Activated CD4-positive, alpha-beta T cell treated with anti-CD3 and anti-CD28 coated beads for 36 hours (primary cell): ENCODE results near the gene HRNR. TPM values are rescaled to one million over a fixed set of nuclear protein-coding genes. Genes with fewer than 3 reads are reported as not detected.
"Not testable (repeated sequence)": the region's sequence is repeated elsewhere in the genome, so short reads cannot be mapped to it uniquely, and the experiment has no call there.

Experiments
- ATAC-seq: fragments of 200-7000 bp; cut with Tn5 transposase; one replicate; pipeline ENCODE4 v1.10.0; 2021; ENCODE audit warnings: mild to moderate bottlenecking, moderate library complexity
- CTCF ChIA-PET: fragments of 350-600 bp; sonication (Branson Sonifier 250); formaldehyde crosslinking; loops from one replicate; lab custom pipeline; 2021; ENCODE audit warnings: antibody characterized with exemption; lab: Charles Lee
- POLR2A ChIA-PET: fragments of 350-600 bp; sonication (Branson Sonifier 250); formaldehyde crosslinking; loops from one replicate; lab custom pipeline; 2021; ENCODE audit warnings: antibody characterized with exemption, inconsistent platforms; lab: Charles Lee
- DNase-seq: peaks from one replicate; pipeline ENCODE4 v3.0.0-alpha.2; 2020
- H3K27ac Mint-ChIP-seq: one replicate; pipeline ENCODE4 v1.8.0; 2021; ENCODE audit warnings: mixed read lengths
- H3K27me3 Mint-ChIP-seq: one replicate; pipeline ENCODE4 v1.8.0; 2021; ENCODE audit warnings: mixed read lengths
- H3K36me3 Mint-ChIP-seq: one replicate; pipeline ENCODE4 v1.8.0; 2021; ENCODE audit warnings: low read depth, mixed read lengths
- H3K4me1 Mint-ChIP-seq: one replicate; pipeline ENCODE4 v1.8.0; 2021; ENCODE audit warnings: mixed read lengths
- H3K4me3 Mint-ChIP-seq: one replicate; pipeline ENCODE4 v1.8.0; 2021; ENCODE audit warnings: mild to moderate bottlenecking, moderate library complexity, mixed read lengths
- H3K9me3 Mint-ChIP-seq: one replicate; pipeline ENCODE4 v1.8.0; 2021; ENCODE audit warnings: low read depth, mixed read lengths
- intact Hi-C, 2 experiments: fragments of 100-400 bp; cut with DNase I in 1 of 2; cut with micrococcal nuclease in 1 of 2; formaldehyde crosslinking; loops; one replicate each; pipeline versions ENCODE4 v1.14.2 to v1.15.1; 2022 to 2024; cut with DNase I, micrococcal nuclease
- total RNA-seq, 2 experiments: library from RNA; stranded (reverse); gene quantifications; one replicate each; pipeline ENCODE4 v1.2.3, GENCODE V29; 2021

Gene HRNR
- not detected for total RNA-seq

- DNase-seq (no peak), ATAC-seq (no peak)
- Mint-ChIP-seq H3K27ac (no peak within 1 kb of the TSS), H3K4me1 (no peaks in the 10 kb centered on the region), H3K27me3 (peaks cover 22% of the 10 kb centered on the region), H3K4me3 (no peak within 1 kb of the TSS), H3K36me3 (no peaks in the 10 kb centered on the region), H3K9me3 (no peaks in the 10 kb centered on the region)
- intact Hi-C loops: no loop called here
- CTCF ChIA-PET: no interaction called here
- POLR2A ChIA-PET: no interaction called here
These were observed at the start of gene HRNR for GRCh38 chr1:152224093-152224492. TSS of gene HRNR (minus strand) at chr1:152224193. CDS start at chr1:152223253, 940 bp downstream.

GRCh38 chr1:152256394-152256793, 32.4 kb upstream of the HRNR start:
- H3K4me3 Mint-ChIP-seq, H3K27me3 Mint-ChIP-seq, H3K36me3 Mint-ChIP-seq, POLR2A ChIA-PET, CTCF ChIA-PET, H3K27ac Mint-ChIP-seq, H3K4me1 Mint-ChIP-seq, DNase-seq, intact Hi-C loops, ATAC-seq, H3K9me3 Mint-ChIP-seq: not testable (repeated sequence)

DNA sequence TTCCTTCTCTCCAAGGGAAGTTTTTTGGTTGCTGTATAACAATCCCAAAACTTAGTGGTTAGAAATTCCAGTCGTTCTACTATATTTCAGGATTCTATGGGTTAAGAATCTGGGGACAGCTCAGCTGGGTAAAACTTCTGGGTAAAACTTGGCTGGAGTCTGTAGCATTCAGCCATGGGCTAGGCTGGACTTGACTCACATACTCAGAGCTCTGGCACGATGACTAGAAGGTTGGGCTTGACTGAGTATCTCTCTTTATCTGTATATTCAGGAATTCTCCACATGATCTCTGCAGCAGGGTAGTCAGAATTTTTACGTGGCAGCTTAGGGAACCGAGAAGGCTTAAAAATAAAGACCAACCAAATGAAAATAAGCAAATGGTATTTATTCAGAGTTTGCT, 28.2 kb upstream of the HRNR start:
- Mint-ChIP-seq H3K27ac (no peak overlapping the region), H3K27me3 (peaks cover 11% of the 10 kb centered on the region)

GRCh38 chr1:152251391-152251790, 27.4 kb upstream of the HRNR start:
- no peak overlapping the region for H3K4me3 Mint-ChIP-seq
- intact Hi-C loops: no loop called here
- CTCF ChIA-PET: interaction anchor here (1.5 kb wide), 1 partner anchor 96 kb away, joined by 4 read pairs; no protein-coding TSS in a partner anchor

More for the DNA sequence above, 28.2 kb upstream of the HRNR start:
- Mint-ChIP-seq H3K4me3 (no peak overlapping the region), H3K36me3 (no peaks in the 10 kb centered on the region), H3K4me1 (no peaks in the 10 kb centered on the region), H3K9me3 (no peaks in the 10 kb centered on the region)
- DNase-seq: no peak
- ChIA-PET POLR2A (no interaction called here), CTCF (interaction anchor here (0.6 kb wide), 2 partner anchors 47 to 198 kb away, joined by 3 read pairs; no protein-coding TSS in a partner anchor)
- no peak for ATAC-seq
- intact Hi-C loops: no loop called here

GRCh38 chr1:152247316-152247715, 23.3 kb upstream of the HRNR start:
- no peaks in the 10 kb centered on the region for H3K36me3 Mint-ChIP-seq
- no peak overlapping the region for H3K4me3 Mint-ChIP-seq
- intact Hi-C loops: no loop called here
- ATAC-seq (no peak), DNase-seq (no peak)
- no peak overlapping the region for H3K27ac Mint-ChIP-seq
- H3K27me3 Mint-ChIP-seq: peaks cover 20% of the 10 kb centered on the region
- ChIA-PET POLR2A (no interaction called here), CTCF (no interaction called here)
- no peaks in the 10 kb centered on the region for H3K4me1 Mint-ChIP-seq
- H3K9me3 Mint-ChIP-seq: no peaks in the 10 kb centered on the region

More at GRCh38 chr1:152251391-152251790, 27.4 kb upstream of the HRNR start:
- ATAC-seq (no peak), DNase-seq (no peak)
- H3K27me3 Mint-ChIP-seq: peaks cover 15% of the 10 kb centered on the region
- no peak overlapping the region for H3K27ac Mint-ChIP-seq
- POLR2A ChIA-PET: no interaction called here
- no peaks in the 10 kb centered on the region for H3K9me3 Mint-ChIP-seq
- H3K36me3 Mint-ChIP-seq: no peaks in the 10 kb centered on the region
- no peaks in the 10 kb centered on the region for H3K4me1 Mint-ChIP-seq

GRCh38 chr1:152244576-152245273, 20.7 kb upstream of the HRNR start:
- H3K36me3 Mint-ChIP-seq: no peaks in the 10 kb centered on the region
- H3K9me3 Mint-ChIP-seq: no peaks in the 10 kb centered on the region
- POLR2A ChIA-PET: no interaction called here
- ATAC-seq: no peak
- CTCF ChIA-PET: interaction anchor here (0.6 kb wide), 1 partner anchor 254 kb away, joined by 3 read pairs; no protein-coding TSS in a partner anchor
- H3K4me1 Mint-ChIP-seq: no peaks in the 10 kb centered on the region
- no peak overlapping the region for H3K27ac Mint-ChIP-seq
- H3K27me3 Mint-ChIP-seq: peaks cover 26% of the 10 kb centered on the region
- no peak overlapping the region for H3K4me3 Mint-ChIP-seq
- intact Hi-C loops: no loop called here
- no peak for DNase-seq

- ATAC-seq (no peak), DNase-seq (no peak)
- no peaks in the 10 kb centered on the region for H3K4me1 Mint-ChIP-seq
- peaks cover 28% of the 10 kb centered on the region for H3K27me3 Mint-ChIP-seq
- H3K36me3 Mint-ChIP-seq: no peaks in the 10 kb centered on the region
- intact Hi-C loops: no loop called here
- no peak overlapping the region for H3K4me3 Mint-ChIP-seq
- ChIA-PET POLR2A (no interaction called here), CTCF (interaction anchor here (0.5 kb wide), 1 partner anchor 177 kb away, joined by 6 read pairs; no protein-coding TSS in a partner anchor)
- H3K27ac Mint-ChIP-seq: no peak overlapping the region
- H3K9me3 Mint-ChIP-seq: peaks cover 2% of the 10 kb centered on the region
These were observed 13.1 kb upstream of the HRNR start for GRCh38 chr1:152237093-152237492.

DNA sequence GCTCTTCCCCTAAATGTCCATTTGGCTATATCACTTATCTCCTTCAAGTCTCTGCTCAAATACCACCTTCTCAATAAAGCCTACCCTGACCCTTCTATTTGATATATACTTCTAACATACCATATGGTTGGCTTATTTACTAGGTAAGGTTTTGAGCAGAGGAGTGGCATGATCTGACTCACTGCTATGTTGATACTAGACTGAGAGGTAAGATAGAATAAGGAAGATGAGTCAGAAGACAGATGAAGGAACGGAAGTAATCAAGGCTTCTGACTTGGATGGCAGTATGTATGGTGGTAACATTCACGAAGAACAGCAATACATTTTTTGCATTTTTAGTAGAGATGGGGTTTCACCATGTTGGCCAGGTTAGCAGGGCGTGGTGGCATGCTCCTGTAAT, 4.8 kb upstream of the HRNR start:
- no peaks in the 10 kb centered on the region for H3K4me1 Mint-ChIP-seq
- POLR2A ChIA-PET: no interaction called here

DNA sequence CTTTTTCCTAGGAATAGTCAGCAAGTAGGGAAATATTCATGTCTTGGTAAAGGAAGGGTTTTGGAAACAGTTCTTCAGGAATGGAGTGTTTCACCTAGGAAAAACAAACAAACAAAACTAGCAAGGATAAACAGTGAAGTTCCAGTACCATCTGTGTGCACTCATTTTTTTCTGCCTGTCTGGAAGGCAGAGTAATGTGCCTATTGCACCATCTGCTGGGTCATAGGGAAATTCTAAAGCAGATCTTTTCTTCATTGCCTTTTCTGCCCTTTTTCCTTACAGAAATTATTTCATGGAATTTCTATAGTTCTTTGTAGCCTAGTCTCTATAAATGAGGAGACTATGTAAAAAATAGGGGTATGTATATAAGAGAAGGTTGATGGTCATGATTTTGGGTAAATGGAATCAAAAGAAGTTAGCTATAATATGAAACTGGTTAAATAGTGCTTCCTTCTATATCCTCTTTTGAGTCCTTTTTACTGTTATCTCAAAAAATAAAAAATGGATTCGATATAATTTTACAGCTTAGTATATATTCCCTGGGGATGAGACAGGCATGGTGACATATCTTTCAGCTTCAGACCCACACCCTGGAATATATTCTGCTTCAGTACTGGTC, 3.4 kb upstream of the HRNR start:
- Mint-ChIP-seq H3K9me3 (no peaks in the 10 kb centered on the region), H3K27me3 (peaks cover 15% of the 10 kb centered on the region), H3K36me3 (no peaks in the 10 kb centered on the region), H3K4me3 (no peak overlapping the region), H3K27ac (no peak overlapping the region), H3K4me1 (no peaks in the 10 kb centered on the region)
- ChIA-PET CTCF (interaction anchor here (0.6 to 1.5 kb wide), 3 partner anchors 39 to 246 kb away, joined by 3 to 4 read pairs (median 3); no protein-coding TSS in a partner anchor), POLR2A (no interaction called here)
- ATAC-seq (no peak), DNase-seq (no peak)
- intact Hi-C loops: no loop called here

More for the DNA sequence above, 4.8 kb upstream of the HRNR start:
- H3K4me3 Mint-ChIP-seq: no peak overlapping the region
- DNase-seq (no peak), ATAC-seq (no peak)
- H3K27ac Mint-ChIP-seq: no peak overlapping the region
- H3K27me3 Mint-ChIP-seq: peaks cover 19% of the 10 kb centered on the region
- CTCF ChIA-PET: interaction anchor here (0.7 to 1.5 kb wide), 2 partner anchors 41 to 119 kb away, joined by 3 to 4 read pairs; no protein-coding TSS in a partner anchor
- intact Hi-C loops: no loop called here
- no peaks in the 10 kb centered on the region for H3K36me3 Mint-ChIP-seq
- no peaks in the 10 kb centered on the region for H3K9me3 Mint-ChIP-seq

DNA sequence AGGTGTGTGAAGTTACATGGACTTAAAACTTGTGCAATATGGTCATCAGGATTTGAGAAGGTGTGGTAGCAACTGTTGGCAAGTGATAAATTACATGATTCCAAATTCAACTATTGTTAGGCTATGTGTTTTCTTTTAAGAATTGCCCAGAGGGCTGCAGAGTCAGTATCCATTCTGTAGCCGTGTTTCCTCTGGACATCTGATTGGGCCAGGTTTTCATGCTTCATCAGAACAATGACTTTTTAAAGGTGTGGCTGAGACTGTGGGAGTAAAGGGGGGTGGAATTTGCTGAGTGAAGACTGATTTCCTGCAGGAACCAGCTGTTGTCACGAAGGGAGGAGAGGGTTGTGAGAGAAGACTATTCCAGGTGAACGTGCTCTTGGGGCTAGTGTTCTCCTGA, 1.7 kb upstream of the HRNR start:
- CTCF ChIA-PET: no interaction called here
- Mint-ChIP-seq H3K27me3 (peaks cover 21% of the 10 kb centered on the region), H3K9me3 (no peaks in the 10 kb centered on the region), H3K36me3 (no peaks in the 10 kb centered on the region), H3K4me3 (no peak overlapping the region), H3K27ac (no peak overlapping the region), H3K4me1 (no peaks in the 10 kb centered on the region)
- DNase-seq (no peak), ATAC-seq (no peak)
- intact Hi-C loops: no loop called here
- POLR2A ChIA-PET: no interaction called here

DNA sequence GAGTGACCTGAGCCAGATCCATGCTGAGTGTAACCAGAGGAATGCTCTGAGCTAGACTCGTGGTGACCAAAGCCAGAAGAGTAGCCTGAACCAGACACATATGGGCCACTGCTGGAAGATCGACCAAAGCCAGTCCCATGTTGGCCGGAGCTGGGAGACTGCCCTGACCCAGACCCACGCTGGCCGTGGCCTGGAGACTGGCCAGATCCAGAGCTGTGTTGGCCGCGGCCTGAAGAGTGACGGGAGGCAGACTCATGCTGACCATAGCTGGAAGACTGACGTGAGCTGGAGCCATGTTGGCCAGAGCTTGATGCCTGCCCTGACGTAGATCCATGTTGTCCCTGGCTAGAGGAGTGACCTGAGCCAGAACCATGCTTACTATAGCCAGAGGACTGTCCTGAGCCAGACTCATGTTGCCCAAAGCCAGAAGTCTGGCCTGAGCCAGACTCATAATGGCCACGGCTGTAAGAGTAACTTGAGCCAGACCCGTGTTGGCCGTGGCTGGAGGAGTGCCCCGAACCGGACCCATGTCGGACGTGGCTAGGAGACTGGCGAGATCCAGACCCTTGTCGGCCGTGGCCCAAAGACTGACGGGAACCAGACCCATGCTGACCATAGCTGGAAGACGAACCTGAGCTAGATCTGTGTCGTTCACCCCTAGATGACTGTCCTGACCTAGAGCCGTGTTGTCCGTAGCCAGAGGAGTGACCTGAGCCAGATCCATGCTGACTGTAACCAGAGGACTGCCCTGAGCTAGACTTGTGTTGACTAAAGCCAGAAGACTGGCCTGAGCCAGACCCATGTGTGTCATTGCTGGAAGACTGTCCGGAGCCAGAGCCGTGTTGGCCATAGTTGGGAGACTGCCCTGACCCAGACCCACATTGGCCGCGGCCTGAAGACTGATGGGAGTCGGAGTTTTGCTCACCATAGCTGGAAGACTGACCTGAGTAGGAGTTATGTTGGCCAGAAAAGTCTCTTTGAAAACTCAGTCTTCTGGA, 3.5 kb downstream of the HRNR start:
- H3K4me1 Mint-ChIP-seq: no peaks in the 10 kb centered on the region
- DNase-seq (no peak), ATAC-seq (no peak)
- H3K27ac Mint-ChIP-seq: no peak overlapping the region
- ChIA-PET CTCF (interaction anchor here (0.6 kb wide), 1 partner anchor 97 kb away, joined by 3 read pairs; no protein-coding TSS in a partner anchor), POLR2A (no interaction called here)
- intact Hi-C loops: no loop called here
- peaks cover 11% of the 10 kb centered on the region for H3K27me3 Mint-ChIP-seq
- no peaks in the 10 kb centered on the region for H3K36me3 Mint-ChIP-seq
- H3K9me3 Mint-ChIP-seq: no peaks in the 10 kb centered on the region
- no peak overlapping the region for H3K4me3 Mint-ChIP-seq
